ENCODE data around the gene HHLA2.
"Not testable (repeated sequence)": the region's sequence is repeated elsewhere in the genome, so short reads cannot be mapped to it uniquely, and the experiment has no call there.

Gene HHLA2

DNA sequence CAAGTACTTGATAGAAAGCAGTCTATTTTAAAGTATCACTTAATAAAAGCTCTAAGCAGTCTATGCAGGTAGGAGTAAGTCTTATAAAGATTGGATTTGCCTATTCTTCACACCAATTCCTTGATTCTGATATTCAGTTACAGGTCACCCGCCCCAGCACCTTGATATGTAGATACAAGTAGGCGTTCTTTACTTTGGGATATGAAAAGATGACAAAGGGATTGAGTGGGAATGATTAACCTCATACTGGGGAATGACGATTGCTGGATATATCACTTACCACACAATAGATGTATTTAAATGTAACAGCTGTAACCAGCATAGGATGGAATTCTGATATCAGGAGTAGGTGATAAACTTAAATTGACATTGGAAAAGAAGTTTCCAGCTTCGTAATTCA, 47.1 kb downstream of the HHLA2 start:
- no peak for DNase-seq

DNA sequence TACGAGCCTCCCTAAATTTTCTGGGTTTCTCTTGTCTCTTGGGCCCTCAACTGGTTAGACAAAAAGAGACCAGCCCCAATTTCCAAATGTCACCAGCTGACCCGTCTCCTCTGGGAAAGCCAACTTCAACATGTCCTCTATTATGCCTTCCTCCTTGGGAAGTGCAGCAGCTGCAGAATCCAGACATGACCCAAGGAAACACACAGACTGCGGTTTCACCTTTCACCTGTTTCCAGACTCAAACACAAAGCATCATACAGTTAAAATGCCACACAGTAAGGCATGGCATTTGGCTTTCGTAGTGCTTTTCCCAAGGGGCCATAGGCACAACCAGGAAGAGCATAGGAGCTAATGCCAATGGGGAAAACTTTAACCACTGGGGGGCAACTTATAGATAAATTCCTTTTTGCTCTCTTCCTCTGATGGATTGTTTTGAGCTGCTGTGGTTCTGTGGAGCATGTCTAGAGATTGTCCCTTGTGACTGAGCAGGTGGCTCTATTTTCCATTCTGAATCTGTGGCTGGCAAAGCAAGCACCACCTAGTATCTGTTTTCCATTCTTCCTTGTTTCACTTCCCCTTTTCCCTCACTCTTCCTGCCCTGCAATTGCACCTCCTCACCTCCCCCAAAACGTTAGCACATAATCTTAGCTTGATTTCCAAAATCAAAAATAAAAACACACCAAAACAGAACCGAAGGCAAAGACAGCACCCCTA, 49.3 kb downstream of the HHLA2 start:
- no peak for DNase-seq

DNA sequence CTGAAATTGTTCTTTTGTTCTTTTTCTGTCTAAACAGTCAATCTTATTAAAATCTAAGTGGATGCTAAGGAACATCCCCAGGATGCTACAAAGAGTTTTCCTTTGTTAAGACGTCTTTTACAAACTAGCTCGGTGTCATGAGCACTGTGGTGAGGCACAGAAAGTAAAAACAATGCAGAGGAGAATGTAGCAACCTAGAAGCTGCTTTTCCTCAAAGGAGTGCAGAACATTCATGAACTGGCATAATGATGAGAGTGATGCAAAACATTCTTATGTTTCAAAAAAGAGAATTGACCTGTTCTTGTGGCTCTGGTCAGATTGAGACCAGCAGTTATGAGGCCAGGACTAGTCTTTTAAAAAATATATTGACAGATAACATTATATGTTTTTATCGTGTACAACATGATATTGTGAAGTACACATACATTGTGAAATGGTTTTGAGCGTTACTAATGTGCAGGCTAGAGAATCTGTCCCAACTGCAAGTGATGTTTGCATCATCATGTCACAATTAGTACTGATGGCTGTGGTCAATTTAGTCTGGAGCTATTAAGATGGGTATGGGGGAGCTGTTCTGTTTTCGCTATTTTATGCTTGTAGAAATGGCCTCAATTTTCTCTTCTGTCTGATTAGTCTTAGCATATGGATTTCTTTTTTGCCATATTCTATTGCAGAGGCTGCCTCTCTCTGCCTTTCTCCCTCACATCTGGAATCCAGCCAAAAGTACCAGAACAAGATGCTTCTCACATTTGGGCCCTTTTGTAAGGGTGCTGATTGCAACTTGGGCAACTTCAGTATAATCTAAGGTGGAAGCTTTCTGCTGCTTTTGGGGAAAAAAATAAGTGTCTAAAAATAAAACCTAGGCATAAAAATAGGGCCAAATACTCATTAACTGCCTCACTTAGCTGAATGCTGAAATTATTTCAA, 50.2 kb downstream of the HHLA2 start:
- DNase-seq, result peak; percentile 4

DNA sequence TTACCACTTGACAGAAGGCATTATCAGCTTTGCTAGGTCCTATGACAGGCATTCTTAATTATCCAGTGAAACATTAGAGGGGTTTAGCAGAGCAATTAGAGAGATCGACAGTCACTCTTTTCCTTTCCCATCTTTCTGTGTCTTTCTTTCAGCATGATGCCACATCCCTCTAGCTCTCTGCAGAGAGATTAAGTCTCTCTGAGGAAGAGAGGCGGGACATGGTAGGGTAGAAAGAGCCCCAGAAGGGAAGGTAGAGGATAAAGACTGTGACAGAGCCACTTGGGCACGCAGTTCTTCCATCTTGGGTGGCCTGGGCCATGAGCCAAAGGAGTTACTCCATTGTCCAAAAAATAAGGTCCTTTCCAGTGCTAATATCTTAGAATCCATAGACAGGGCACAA, 55.8 kb downstream of the HHLA2 start:
- DNase-seq, result no peak

DNA sequence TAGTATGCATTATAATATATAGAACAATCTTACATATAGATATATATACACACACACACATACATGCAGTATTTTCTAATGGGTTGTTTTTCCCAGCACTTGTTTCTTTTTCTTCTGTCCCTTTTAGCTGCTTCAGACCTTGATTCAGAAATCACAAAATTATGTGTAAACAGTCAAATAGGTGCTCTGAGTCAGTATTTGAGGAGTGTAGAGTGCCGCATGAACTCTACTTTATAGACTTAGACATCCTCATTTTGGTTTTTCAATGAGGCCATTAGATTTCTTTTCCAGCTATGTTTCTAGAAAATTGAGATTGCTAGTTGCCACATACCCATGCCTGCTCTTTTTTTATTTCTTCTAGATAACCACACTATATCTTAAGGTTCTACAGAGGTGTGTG, 58.2 kb downstream of the HHLA2 start:
- no peak for DNase-seq

DNA sequence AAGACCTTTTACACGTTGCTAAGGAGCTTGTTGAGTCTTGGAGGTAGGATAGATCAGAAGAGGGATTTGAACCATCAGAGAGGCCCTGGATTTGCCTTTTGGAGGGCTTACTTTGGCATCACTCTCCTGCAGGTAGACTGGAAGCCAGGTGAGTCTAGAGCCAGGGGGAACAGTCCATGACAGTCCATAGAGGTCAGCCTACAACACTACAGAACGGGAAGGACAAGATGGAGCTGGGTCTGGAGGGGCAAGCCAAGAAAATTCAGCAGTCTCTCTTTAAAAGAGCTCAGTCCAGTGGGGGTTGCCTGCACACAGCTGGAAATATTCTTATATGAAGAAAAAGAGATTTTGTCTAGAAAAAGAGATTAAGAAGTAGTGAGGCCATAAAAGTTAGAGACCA, 60.7 kb downstream of the HHLA2 start:
- no peak for DNase-seq

DNA sequence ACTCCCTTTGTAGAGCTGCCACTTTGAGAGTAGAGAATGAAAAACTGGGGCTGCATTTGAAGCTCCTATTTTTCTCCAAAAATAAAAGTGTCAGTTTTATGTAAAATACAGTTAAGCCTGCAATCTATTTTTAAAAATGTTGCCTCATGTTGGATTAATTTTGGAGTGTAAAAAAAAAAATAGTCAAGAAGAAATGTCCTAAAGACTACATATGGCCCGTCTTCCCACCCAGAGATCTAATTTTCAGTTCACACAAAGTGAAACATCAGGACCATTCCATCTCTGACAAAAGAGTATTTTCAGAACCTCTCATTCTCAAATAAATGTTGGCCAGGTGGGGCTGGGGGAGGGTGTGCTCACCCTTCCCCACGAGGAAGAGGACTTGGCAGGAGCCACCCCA, 62.7 kb downstream of the HHLA2 start:
- no peak for DNase-seq

DNA sequence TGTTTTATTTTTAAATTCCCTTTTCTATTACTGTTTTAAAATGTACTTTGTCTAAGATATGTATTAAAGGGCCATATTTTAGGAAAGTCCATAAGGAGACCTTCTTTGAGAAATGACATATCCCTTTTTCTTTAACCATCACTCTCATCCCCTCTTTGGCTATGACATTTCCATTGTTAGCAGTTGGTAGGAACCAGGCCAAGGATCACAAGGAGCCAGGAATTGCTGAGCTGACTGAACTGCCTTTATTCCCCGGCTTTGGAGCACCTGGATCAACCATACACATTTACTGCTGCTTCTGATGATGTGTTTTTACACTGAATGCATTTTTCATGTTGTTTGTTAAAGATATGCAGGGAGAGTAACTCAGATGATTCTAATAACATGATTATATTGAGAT, 79.7 kb downstream of the HHLA2 start:
- no peak for DNase-seq

DNA sequence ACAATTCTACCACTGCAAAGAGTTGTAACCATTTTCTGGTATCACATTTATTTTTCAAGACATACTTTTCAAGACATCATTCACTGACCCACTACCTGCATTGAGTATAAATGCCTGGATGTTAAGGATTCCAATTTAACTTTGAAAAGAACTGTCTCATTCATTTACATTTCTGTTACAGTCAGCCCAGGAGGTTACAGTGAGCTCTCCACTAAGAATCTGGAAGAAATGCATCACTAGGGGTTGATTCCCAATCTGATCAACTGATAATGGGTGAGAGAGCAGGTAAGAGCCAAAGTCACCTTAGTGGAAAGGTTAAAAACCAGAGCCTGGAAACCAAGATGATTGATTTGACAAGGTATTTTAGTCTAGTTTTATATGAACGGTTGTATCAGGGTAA, 81.0 kb downstream of the HHLA2 start:
- DNase-seq, result no peak

DNA sequence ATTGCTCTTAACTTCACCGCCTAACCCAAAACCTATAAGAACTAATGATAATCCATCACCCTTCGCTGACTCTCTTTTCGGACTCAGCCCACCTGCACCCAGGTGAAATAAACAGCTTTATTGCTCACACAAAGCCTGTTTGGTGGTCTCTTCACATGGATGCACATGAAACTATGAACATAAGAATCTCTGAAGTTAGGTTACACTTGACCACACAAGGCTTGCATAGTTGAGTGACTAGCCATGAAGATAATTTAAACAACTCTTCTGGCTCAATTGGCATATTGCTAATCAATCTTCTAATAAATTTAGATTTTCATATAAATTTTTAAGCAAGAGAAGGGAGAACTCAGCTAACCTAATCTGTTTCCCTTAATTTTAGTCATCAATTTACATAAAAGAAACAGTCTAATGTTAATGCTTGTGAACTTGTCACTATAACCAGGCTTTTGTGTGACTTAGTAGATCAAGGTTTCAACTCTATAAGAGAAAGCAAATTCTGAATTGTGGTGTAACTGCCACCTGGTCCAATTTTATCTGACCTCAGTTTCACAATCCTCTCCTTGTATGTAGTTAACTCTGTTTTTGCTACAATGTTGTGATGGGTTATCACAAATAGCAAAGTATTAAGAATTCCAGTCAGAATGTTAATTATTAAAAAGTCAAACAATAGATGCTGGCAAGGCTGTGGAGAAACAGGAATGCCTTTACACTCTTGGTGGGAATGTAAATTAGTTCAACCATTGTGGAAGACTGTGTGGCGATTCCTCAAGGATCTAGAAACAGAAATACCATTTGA, 82.0 kb downstream of the HHLA2 start:
- no peak for DNase-seq

DNA sequence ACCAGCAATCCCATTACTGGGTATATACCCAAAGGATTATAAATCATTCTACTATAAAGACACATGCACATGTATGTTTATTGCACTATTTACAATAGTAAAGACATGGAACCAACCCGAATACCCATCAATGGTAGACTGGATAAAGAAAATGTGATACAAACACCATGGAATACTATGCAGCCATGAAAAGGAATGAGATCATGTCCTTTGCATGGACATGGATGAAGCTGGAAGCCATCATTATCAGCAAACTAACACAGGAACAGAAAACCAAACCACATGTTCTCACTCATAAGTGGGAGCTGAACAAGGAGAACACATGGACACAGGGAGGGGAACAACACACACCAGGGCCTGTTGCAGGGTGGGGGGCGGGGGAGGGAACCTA, 82.6 kb downstream of the HHLA2 start:
- not testable (repeated sequence) for DNase-seq

DNA sequence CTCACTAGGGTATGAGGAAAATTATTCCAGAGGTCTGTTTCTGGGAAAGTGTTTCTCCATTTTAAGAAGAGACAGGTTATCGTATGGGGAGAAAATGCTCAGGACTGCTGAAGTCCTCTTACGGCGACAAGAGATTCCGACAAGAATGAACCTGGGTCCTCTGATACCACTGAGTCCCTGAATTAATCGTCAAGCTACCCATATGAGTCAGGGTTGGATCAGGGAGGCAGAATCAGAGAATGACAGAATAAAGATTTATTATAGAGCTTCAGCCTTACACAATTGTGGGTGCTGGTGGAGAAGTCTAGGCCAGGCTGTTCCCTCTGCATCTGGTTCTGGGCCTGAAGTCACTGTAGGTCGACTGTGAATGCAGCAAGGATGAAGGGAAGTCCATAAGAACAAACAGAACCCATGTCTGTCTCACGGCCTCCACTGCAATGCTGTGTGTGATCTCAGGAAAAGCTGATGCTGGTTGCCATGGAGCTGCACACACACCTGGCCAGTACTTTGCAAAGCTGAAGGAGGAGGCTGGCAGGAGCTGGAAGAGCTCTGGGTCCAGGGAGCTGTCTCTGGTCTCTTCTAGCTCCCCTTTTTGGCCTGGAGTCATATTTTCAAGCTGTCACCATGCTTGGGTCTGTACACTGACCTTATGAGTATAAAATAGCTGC, 83.9 kb downstream of the HHLA2 start:
- DNase-seq, result no peak

DNA sequence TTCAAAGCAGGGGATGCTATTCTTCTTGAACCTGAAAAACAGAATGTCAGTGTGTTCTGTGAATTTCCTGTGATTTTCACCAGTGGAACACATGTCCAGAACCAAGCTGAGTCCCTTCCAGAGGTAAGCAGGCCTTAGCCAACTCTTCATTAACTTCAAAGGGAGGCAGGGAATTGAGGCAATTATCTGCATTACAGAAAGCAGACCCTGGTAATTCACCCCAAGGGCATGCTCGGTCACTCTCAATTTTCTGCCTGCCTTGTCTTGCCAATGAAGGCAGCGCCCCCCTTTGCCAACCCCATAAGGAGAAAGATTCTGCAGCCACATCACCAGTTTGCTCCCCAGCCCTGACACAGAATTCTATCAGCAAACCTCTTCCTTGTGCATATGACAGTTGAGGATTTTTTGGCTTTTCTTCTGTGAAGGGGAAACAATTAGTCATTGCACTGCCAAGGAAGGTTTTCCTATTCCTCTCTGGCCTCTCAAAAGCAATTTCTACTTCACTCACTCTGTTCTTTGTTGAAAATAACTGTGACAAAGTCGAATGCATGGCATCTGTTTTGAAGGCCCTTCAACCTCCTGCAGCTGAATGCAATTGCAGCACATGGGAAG, 85.3 kb downstream of the HHLA2 start:
- DNase-seq, result no peak

DNA sequence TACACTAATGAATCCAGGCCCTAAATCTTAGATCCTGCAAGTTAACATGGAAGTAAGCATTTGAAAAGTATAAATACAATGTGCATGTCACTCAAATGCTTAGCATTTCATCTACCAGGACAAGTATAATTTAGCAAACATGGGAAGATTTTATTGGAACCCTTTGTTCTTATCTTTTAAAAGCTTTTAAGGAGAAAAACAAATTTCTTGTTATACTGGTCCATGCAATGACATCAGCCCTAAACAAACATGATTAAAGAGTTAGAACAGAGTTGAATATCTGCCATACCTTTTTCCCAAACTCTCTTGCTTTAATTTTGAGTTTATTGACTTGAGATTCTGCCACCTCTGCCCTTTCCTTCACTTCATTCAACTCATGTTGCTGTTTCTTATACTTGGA, 87.0 kb downstream of the HHLA2 start:
- no peak for DNase-seq

DNA sequence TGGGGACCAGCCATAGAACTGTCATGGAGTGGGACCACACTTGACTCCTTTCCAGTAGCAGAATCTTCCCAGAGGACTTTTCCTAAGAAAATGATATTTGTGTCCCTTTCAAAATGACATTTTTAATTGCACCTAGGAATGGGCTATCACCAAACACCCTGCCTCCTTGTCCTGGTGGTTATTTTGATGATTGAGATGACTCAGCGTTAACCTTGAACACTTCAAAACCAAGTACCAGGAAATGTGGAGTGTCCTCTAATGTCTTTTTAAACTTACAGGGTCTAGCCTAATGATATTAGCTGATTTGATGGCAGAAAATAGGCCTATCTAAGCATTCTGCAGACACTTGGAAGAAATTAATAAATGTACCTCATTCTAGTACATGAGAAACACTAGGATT, 90.7 kb downstream of the HHLA2 start:
- DNase-seq, result no peak

DNA sequence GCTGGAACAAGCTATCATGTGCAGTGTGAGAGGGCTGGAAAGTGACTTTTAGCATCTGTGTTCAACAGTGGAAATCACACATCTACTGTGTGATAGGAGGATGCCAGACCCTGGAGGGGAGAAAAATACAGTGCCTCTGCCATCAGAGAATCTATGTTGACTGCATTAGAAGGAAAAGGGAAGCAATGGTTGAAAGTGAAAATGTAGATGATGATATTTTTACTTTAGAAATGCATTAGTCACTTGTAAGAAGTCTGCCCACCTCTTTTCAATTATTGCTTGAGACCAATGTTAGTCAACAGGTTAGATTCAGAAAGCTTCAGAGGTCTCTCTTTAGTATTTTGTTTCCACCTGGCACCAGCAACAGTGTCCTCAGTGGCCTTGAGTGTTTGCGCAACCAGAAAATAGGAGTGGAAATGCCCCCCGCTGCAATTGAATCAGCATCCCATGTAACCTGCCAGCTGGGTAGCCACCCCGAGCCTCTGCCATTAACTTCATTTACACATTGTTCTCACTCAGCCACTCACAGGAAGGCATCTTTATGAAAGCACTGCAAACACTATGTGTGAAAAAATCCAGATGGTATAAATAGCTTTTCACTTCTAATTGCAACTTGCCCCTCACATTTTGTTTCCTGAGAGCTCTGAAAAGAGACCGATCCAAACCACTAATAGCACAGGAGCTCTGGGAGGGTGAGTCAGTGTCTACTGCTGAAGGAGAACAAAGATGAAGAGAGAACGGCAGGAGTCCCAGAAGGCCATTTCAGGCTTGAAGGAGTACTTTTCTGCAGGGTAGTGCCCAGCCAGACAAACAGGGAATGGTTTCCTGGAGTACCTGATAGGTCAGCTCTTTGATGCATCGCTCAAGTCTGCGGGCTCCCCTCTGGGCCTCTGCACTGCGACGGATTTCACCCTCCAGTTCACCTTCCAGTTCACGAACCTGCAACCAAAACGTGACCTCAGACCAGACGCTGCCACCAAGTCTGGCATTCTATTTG, 92.1 kb downstream of the HHLA2 start:
- DNase-seq, result no peak

DNA sequence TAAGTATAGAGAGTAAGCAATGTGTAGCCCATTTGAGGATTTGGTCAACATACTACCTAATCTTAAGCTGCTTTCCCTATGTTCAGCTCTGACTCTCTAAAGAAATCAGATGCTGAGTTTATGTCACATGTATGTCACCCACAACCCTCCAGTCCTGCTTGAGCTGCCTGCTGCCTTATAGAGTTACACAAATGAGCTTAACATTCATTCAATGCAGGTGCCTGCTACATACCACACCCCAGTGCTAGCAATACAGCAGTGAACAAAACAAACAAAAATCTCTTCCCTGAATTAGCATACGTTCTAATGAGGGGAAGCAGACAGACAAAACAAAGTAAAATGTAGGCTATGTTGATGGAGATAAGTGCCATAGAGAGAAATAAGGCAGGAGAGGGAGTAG, 93.0 kb downstream of the HHLA2 start:
- no peak for DNase-seq

DNA sequence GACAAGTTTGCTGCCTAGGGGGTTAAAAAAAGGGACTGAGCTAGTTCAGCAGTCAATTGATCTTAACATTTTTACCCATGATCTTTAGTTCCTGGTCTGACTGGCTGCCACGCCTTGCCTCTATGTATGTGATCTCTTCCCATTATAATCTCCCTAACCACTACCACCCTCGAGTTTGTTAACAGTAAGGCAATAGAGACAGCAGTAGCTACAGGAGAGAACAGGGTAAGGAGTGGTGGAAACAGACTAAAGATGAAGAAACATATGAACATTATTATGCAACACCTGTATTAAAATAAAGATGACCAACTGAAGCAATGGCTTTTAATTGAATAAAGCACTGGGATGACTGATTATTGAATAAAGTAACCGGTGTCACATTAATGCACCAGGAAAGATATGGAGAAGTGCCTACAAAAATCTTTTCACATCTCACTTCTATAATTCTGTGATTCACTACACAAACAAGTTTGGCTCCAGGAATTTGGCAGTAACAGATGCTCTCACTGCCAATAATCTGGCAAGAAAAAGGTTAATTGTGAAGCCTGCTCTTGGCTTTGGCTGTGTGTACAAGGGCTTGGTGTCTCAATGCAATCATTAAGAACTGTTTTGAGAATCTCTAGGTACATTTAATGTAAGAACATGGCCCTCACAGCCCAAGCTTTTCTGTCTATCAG, 95.7 kb downstream of the HHLA2 start:
- DNase-seq, result peak; percentile 49

DNA sequence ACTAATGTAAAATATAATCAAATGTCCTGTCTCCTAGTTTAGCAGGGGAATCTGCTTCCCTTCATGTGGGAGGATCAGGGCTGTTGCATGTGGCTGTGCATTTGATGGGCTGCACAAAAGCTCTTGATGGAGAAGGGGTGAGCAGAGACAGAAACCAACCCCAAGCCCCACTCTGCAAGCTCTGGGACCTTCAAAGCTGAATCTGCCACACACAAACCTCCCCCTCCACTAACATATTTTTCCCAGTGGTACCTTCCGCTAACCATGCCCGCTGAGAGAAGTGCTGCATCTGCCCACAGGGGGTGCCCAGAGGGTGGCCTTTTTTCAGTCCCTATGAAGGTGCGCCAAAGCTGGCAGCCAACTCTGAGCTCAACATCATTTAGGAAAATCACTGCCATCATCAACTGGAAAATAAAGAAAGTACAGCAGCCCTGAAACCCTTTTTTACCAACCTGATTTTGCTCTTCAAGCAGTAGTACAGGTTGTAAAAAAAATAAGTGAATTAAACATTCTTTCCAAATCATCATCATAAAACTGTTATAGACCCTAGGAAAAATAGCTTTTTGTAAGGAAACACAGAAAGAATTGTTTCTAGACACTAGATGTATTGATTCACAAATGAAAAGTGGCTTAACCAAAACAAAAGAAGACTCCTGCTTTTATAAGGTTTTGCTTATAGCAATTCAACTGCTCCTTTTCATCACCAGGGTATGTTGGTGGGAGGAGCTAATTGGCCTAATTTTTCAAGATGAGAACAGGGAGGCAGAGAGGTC, 97.0 kb downstream of the HHLA2 start:
- no peak for DNase-seq

DNA sequence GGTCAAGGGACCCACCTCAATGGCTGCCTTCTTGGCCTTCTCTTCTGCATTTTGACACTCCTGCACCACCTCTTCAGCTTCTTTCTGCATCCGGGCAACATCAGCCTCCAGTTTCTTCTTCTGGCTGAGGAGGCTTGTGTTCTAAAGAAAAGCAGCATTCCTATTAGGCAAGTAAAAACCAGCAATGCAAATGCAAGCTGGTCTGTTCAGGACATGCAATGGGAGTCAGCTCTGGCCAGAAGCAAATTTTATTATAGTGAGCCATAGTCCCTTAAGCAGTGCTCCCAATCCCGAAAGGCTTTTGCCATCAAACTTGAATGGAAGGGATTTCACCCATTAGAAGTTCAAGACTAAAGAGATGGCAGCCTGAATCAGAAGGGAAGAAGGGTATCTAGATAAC, 97.7 kb downstream of the HHLA2 start:
- DNase-seq, result no peak
